AG09309 (cell line): ENCODE data around the gene SCAMP2.

Source experiments
- DNase-seq: peaks from one replicate; pipeline ENCODE4 v3.0.0-alpha.2; 2010; ENCODE audit warnings: low read depth
- H3K4me3 ChIP-seq: 2 replicates; pipeline ENCODE4 v1.5.1; 2011; ENCODE audit warnings: mild to moderate bottlenecking, low read depth, low read length, moderate library complexity; ENCODE audit not compliant: control insufficient read depth
- CTCF ChIP-seq: IDR thresholded peaks from 2 replicates; pipeline ENCODE4 v1.5.1; 2011; ENCODE audit warnings: mild to moderate bottlenecking, low read depth, low read length, inconsistent platforms; ENCODE audit not compliant: insufficient read depth, control insufficient read depth; ENCODE audit errors: missing control alignments

SCAMP2 gene

GRCh38 chr15:74869726-74870407 lies 3.3 kb downstream of the SCAMP2 start:
- no peak for DNase-seq
- H3K4me3 ChIP-seq, result no peak overlapping the region
- no peak for TF ChIP-seq CTCF

DNA sequence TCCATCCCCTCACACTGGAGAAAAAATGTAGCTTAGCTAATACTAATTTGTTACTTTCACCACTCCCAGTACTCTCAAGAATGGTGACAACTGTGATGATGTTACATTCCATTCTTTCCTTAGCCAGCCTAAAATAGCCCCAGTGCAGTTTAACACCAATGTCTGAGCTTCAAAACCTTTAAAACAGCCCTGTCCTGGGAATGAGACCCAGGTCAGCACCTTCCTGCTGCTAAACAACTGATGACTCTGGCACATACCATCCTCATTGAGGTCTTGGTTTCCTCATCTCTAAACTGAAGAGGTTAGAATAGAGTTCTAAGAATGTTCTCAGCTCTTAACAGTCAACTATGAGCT lies 3.8 kb downstream of the SCAMP2 start:
- H3K4me3 ChIP-seq, result no peak overlapping the region
- TF ChIP-seq CTCF, result no peak
- no peak for DNase-seq

DNA sequence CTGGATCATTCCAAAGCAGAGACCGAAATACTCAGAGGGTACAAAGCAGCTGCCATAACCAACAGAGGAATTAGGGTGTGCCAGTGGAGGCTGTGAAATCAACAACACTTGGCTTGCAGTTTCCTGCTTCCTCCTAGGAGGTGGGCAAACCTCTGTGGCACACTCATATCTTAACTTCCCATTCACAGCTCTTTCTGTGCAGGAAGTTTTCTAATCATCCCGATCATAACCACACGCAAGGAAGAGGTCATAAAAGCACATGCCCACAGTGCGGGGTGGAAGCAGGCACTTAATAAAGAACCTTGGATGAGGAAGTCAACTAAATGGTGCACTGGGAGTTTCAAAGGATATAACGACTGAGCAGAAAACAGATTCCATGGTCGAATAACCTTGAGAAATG lies 5.1 kb downstream of the SCAMP2 start:
- DNase-seq, result no peak
- TF ChIP-seq CTCF, result no peak

GRCh38 chr15:74867466-74868038 lies 5.6 kb downstream of the SCAMP2 start:
- H3K4me3 ChIP-seq, result no peak overlapping the region
- TF ChIP-seq CTCF, result no peak
- no peak for DNase-seq

More for the DNA sequence above, 5.1 kb downstream of the SCAMP2 start:
- no peak overlapping the region for H3K4me3 ChIP-seq

DNA sequence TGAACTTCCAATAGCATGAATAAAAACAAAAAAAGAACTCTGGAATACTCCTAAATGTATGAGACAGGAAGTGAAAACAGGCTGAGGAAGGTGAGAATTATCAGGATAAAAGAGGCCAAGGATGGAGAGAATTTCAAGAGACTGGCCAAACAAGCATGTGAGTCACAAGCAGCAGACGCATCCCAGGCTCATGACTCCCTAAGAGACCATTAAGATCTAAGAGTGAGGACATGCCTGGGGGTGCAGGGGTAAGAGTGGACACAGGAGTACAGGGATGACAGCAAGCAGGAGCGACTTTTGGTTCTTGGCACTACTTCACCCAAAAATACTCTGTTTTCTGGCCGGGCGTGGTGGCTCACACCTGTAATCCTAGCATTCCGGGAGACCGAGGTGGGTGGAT lies 7.1 kb downstream of the SCAMP2 start:
- no peak for TF ChIP-seq CTCF
- no peak overlapping the region for H3K4me3 ChIP-seq
- no peak for DNase-seq

GRCh38 chr15:74865316-74865715 lies 7.8 kb downstream of the SCAMP2 start:
- no peak overlapping the region for H3K4me3 ChIP-seq
- no peak for DNase-seq
- no peak for TF ChIP-seq CTCF

GRCh38 chr15:74864296-74864695 lies 8.9 kb downstream of the SCAMP2 start:
- no peak for TF ChIP-seq CTCF
- no peak for DNase-seq
- no peak overlapping the region for H3K4me3 ChIP-seq
